CD4-positive, alpha-beta T cell (primary cell): Measurements from ENCODE around the gene CLTRN. TPM values are rescaled to one million over a fixed set of nuclear protein-coding genes. Genes with fewer than 3 reads are reported as not detected.

ENCODE experiments used
- ATAC-seq: fragments of 200-7000 bp; cut with Tn5 transposase; one replicate; pipeline ENCODE4 v1.10.0; 2022; ENCODE audit warnings: mild to moderate bottlenecking; ENCODE audit not compliant: poor library complexity
- CTCF ChIA-PET: fragments of 350-600 bp; sonication (Branson Sonifier 250); formaldehyde crosslinking; loops from one replicate; lab custom pipeline; 2021; ENCODE audit warnings: antibody characterized with exemption, inconsistent platforms; lab: Charles Lee
- POLR2A ChIA-PET: fragments of 350-600 bp; sonication (Branson Sonifier 250); formaldehyde crosslinking; loops from one replicate; lab custom pipeline; 2021; ENCODE audit warnings: antibody characterized with exemption, inconsistent platforms; lab: Charles Lee
- DNase-seq, 14 experiments: peaks; one replicate each; pipeline ENCODE4 v3.0.0-alpha.2; 2013 to 2020; ENCODE audit warnings: mixed read lengths in 2 of 14
- H3K27ac ChIP-seq, 2 donors: one replicate each; pipeline versions ENCODE4 v1.5.1 to v1.7.0; 2013; ENCODE audit warnings: low read length in 2 of 2, low read depth in 1 of 2, mild to moderate bottlenecking in 1 of 2
- H3K27me3 ChIP-seq, 2 experiments: 1 replicate in 1 of 2; 2 replicates in 1 of 2; pipeline versions ENCODE4 v1.6.1 to v1.7.0; 2013; ENCODE audit warnings: low read length in 2 of 2, control low read depth in 1 of 2, mild to moderate bottlenecking in 1 of 2, moderate library complexity in 1 of 2; ENCODE audit not compliant: insufficient read depth in 2 of 2, control insufficient read depth in 1 of 2
- H3K36me3 ChIP-seq: one replicate; pipeline ENCODE4 v1.6.1; 2013; ENCODE audit warnings: low read length, control low read depth; ENCODE audit not compliant: insufficient read depth
- H3K4me1 ChIP-seq: one replicate; pipeline ENCODE4 v1.6.1; 2013; ENCODE audit warnings: low read length, control low read depth; ENCODE audit not compliant: insufficient read depth
- H3K4me3 ChIP-seq: one replicate; pipeline ENCODE4 v1.5.1; 2013; ENCODE audit warnings: mild to moderate bottlenecking, low read length, moderate library complexity
- H3K9me3 ChIP-seq, 2 experiments: 1 replicate in 1 of 2; 2 replicates in 1 of 2; pipeline versions ENCODE4 v1.6.1 to v1.7.0; 2013; ENCODE audit warnings: low read length in 2 of 2, mild to moderate bottlenecking in 2 of 2, control low read depth in 1 of 2, moderate library complexity in 1 of 2; ENCODE audit not compliant: control insufficient read depth in 1 of 2, insufficient read depth in 1 of 2
- H3K27ac Mint-ChIP-seq: one replicate; pipeline ENCODE4 v1.8.0; 2020; ENCODE audit warnings: mixed read lengths
- H3K27me3 Mint-ChIP-seq: one replicate; pipeline ENCODE4 v1.8.0; 2021; ENCODE audit warnings: mixed read lengths
- H3K36me3 Mint-ChIP-seq: one replicate; pipeline ENCODE4 v1.8.0; 2021; ENCODE audit warnings: low read depth, mixed read lengths
- H3K4me1 Mint-ChIP-seq: one replicate; pipeline ENCODE4 v1.8.0; 2021; ENCODE audit warnings: low read depth, mixed read lengths
- H3K4me3 Mint-ChIP-seq: one replicate; pipeline ENCODE4 v1.8.0; 2020; ENCODE audit warnings: mild to moderate bottlenecking, mixed read lengths
- H3K9me3 Mint-ChIP-seq: one replicate; pipeline ENCODE4 v1.8.0; 2020; ENCODE audit warnings: mixed read lengths
- CTCF ChIP-seq: fragments of 200-600 bp; IDR thresholded peaks from one replicate; pipeline ENCODE4 v1.8.0; 2022; ENCODE audit warnings: antibody characterized with exemption, mild to moderate bottlenecking
- intact Hi-C, 2 experiments: fragments of 100-400 bp; cut with DNase I in 1 of 2; cut with micrococcal nuclease in 1 of 2; formaldehyde crosslinking; loops; one replicate each; pipeline versions ENCODE4 v1.15.1 to v1.9.0; 2023 to 2025; cut with DNase I, micrococcal nuclease
- total RNA-seq, 174 experiments: library from RNA in 2 of 174; stranded (reverse) in 2 of 174; gene quantifications; one replicate each; pipeline ENCODE4 v1.2.3 and lab custom pipeline; 2021 to 2026

The CLTRN gene
- total RNA-seq, 2 experiments from 2014 or later = 0.44 to 0.56 TPM

GRCh38 chrX:15686818-15687685 is 22.4 kb upstream of the CLTRN start:
- H3K36me3 ChIP-seq = peaks cover 12% of the 10 kb centered on the region
- peak overlapping the region; percentile 24 for H3K27ac Mint-ChIP-seq
- CTCF ChIA-PET = interaction anchor here (0.8 to 1.5 kb wide), 2 partner anchors 51 to 73 kb away, joined by 3 to 4 read pairs; partner anchors contain the start of gene CA5B

GRCh38 chrX:15683193-15683592 is 18.6 kb upstream of the CLTRN start:
- ATAC-seq = no peak
- POLR2A ChIA-PET = no interaction called here
- Mint-ChIP-seq H3K9me3 (no peaks in the 10 kb centered on the region), H3K36me3 (peaks cover 10% of the 10 kb centered on the region), H3K27ac (no peak overlapping the region), H3K27me3 (no peaks in the 10 kb centered on the region), H3K4me1 (peaks cover 8% of the 10 kb centered on the region), H3K4me3 (no peak overlapping the region)
- intact Hi-C loops = loop anchor here in 1 of 2 experiments (10.0 kb wide), 1 partner anchor 112 kb away; the partner anchor contains the start of gene ZRSR2
- DNase-seq = no peak
- H3K4me3 ChIP-seq = no peak overlapping the region
- no peak overlapping the region for H3K27ac ChIP-seq
- peaks cover 14% of the 10 kb centered on the region for H3K4me1 ChIP-seq
- TF ChIP-seq CTCF = no peak
- no peaks in the 10 kb centered on the region for H3K9me3 ChIP-seq
- CTCF ChIA-PET = no interaction called here
- peaks cover 10% of the 10 kb centered on the region for H3K36me3 ChIP-seq
- H3K27me3 ChIP-seq = no peaks in the 10 kb centered on the region

More at GRCh38 chrX:15686818-15687685, 22.4 kb upstream of the CLTRN start:
- POLR2A ChIA-PET = interaction anchor here (0.8 to 1.8 kb wide), 2 partner anchors 51 to 71 kb away, joined by 4 to 5 read pairs; partner anchors contain the start of gene CA5B
- H3K4me1 Mint-ChIP-seq = peaks cover 12% of the 10 kb centered on the region
- H3K9me3 ChIP-seq = no peaks in the 10 kb centered on the region
- H3K4me3 ChIP-seq = no peak overlapping the region
- H3K4me3 Mint-ChIP-seq = peak overlapping the region; percentile 31
- H3K9me3 Mint-ChIP-seq = no peaks in the 10 kb centered on the region
- H3K4me1 ChIP-seq = peaks cover 8% of the 10 kb centered on the region
- peaks cover 32% of the 10 kb centered on the region for H3K36me3 Mint-ChIP-seq
- no peaks in the 10 kb centered on the region for H3K27me3 Mint-ChIP-seq
- peak; percentile 29 to 81 (median 42) for DNase-seq
- ATAC-seq = peak; percentile 96
- TF ChIP-seq CTCF = peak; percentile 61
- no peak overlapping the region for H3K27ac ChIP-seq
- intact Hi-C loops = loop anchor here (2.0 to 10.0 kb wide), 5 partner anchors 70 to 760 kb away; partner anchors contain the start of gene ZRSR2 (in 1 of the 2)
- H3K27me3 ChIP-seq = no peaks in the 10 kb centered on the region

- no peak for TF ChIP-seq CTCF
- POLR2A ChIA-PET = no interaction called here
- H3K27ac ChIP-seq = no peak overlapping the region
- Mint-ChIP-seq H3K36me3 (peaks cover 5% of the 10 kb centered on the region), H3K9me3 (no peaks in the 10 kb centered on the region), H3K4me3 (no peak overlapping the region), H3K27me3 (no peaks in the 10 kb centered on the region), H3K27ac (no peak overlapping the region), H3K4me1 (no peaks in the 10 kb centered on the region)
- H3K4me1 ChIP-seq = peaks cover 9% of the 10 kb centered on the region
- no peaks in the 10 kb centered on the region for H3K9me3 ChIP-seq
- CTCF ChIA-PET = no interaction called here
- intact Hi-C loops = loop anchor here in 1 of 2 experiments (10.0 kb wide), 1 partner anchor 113 kb away; the partner anchor contains the start of gene ZRSR2
- H3K27me3 ChIP-seq = no peaks in the 10 kb centered on the region
- ATAC-seq (no peak), DNase-seq (no peak)
- peaks cover 10% of the 10 kb centered on the region for H3K36me3 ChIP-seq
- H3K4me3 ChIP-seq = no peak overlapping the region
Measured at GRCh38 chrX:15681433-15681832, 16.8 kb upstream of the CLTRN start.
